ENCODE data around the gene RPTOR.

Gene RPTOR

DNA sequence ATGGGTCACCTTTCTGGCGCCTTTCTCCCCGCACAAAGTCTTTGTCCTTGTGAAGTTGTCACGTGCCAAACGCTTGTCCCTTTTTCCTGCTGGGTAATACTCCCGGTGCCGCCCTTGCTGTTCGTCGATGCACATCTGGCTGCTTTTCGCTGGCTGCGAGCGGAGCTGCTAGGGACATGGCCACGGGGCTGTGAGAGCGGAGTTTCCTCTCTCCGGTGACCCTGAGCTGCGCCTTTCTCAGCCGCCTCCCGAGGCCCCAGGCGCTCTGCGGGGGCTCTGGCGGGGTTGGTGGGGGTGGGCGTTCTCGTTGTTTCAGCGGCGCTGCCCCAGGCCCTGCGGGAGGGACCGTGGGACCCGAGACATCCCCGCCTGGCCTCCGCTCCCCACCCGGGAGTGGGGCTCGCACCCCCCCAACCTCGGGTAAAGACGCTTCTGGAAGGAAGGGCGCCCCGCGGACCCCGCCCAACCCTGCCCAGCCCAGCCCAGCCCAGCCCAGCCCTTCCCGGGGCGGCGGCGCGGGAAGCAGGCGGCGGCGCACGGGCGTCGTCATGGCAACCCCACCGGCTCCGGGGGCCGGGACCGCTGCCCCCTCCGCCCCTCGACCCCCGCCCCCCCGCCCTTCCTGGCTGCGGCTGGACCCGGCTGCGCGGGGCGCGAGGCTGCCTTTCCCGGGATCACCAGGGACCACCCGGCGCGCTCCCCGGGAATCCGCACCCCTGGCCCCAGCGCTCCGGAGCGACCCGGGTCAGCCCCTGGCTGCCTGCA, 459.3 kb downstream of the RPTOR start:
- no peak for TF ChIP-seq GATA1 (IDR thresholded peaks at IDR 0.05; ENCODE audit: low read depth, low read length)
- no peak for TF ChIP-seq POLR2A (IDR thresholded peaks at IDR 0.05; ENCODE audit: low read length)
- DNase-seq = peak; percentile 27 to 38

DNA sequence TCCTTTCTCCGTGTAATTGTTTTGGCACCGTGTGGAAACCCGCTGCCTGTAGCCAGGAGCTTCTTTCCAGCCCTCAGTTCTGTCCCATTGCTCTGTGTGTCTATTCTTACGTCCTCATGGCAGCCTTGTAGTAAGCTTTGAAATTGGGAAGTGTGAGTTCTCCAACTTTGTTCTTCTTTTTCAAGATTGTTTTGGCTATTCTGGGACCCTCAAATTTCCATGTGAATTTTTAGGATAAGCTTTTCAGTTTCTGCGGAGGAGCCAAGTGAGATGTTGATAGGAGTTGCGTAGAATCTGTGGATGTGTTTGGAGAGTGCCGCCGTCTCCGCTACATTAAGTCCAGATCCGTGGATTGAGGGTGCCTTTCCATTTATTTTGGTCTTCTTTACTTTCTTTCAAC, 462.3 kb downstream of the RPTOR start:
- TF ChIP-seq POLR2A (IDR thresholded peaks at IDR 0.05; ENCODE audit: low read length) (no peak), GATA1 (IDR thresholded peaks at IDR 0.05; ENCODE audit: low read depth, low read length) (no peak)

DNA sequence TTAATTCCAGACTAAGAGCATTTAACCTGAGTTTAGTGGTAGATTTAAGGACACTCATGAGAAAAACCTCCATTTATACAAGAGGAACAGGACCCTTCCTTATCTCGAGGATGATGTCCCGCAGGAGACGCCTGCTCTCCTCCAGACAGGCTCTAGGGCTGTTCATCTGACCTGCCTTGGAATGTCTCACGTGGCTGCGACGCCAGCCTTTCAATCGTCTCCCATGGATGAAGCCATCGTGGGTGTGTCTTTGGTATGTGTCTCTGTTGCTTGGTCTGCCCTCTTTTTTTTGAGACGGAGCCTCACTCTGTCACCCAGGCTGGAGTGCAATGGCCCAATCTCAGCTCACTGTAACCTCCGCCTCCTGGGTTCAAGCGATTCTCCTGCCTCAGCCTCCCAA, 463.5 kb downstream of the RPTOR start:
- DNase-seq = no peak
- TF ChIP-seq GATA1 (IDR thresholded peaks at IDR 0.05; ENCODE audit: low read depth, low read length) (no peak), POLR2A (IDR thresholded peaks at IDR 0.05; ENCODE audit: low read length) (no peak)

More for the DNA sequence above, 462.3 kb downstream of the RPTOR start:
- no peak for DNase-seq

DNA sequence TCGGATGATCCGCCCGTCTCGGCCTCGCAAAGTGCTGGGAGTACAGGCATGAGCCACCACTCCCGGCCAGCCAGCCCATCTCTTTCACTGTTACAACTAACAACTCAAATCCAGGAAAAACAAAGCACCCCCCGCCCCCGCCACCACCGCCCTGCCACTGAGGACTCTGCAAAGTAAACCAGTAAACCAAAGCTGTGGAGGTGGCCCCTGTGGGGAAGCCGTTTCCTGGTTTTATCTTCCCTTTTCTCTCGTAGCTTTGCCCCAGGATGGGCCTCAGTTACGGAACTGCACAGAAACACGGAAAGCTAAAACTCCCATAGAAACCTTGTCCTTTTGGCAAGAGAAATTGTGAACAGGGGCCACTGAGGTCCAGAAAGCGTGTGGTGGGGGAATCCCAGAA, 464.5 kb downstream of the RPTOR start:
- TF ChIP-seq POLR2A (IDR thresholded peaks at IDR 0.05; ENCODE audit: low read length) = no peak
- no peak for TF ChIP-seq GATA1 (IDR thresholded peaks at IDR 0.05; ENCODE audit: low read depth, low read length)
- no peak for DNase-seq

DNA sequence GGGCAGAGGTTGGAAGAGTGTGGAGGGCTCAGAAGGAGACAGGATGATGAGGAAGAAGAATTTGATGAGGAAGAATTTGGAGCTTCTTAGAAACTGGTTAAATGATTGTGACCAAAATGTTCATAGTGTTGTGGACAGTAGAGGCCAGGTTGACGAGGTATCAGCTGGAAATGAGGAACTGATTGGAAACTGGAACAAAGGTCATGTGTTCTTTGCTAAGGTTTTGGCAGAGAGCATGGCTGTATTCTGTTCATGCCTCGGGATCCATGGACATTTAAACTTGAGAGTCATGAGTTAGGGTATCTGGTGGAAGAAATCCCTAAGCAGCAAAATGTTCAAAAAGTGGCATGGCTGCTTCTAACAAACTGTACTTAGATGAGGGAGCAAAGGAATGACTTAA, 466.3 kb downstream of the RPTOR start:
- TF ChIP-seq GATA1 (IDR thresholded peaks at IDR 0.05; ENCODE audit: low read depth, low read length) (no peak), POLR2A (IDR thresholded peaks at IDR 0.05; ENCODE audit: low read length) (no peak)
- no peak for DNase-seq

DNA sequence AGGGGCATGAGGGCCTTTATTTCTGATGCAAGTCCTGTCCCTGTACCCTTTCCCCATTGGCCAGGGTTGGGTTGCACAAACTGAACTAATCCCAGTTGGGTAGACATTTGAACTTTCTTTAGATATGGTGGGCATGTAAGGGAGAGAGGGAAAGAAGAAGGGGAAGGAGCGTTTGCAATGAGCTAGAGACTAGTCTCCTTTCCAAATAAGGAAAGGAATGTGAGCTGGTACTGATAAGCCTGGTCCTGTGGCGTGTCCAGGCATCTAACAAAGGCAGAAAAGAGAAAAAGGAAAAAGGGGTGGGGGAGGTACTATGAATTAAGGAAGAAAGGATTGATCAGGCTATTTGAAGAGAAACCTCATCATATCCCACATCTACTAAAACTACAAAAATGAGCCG, 467.3 kb downstream of the RPTOR start:
- TF ChIP-seq POLR2A (IDR thresholded peaks at IDR 0.05; ENCODE audit: low read length) = no peak
- TF ChIP-seq GATA1 (IDR thresholded peaks at IDR 0.05; ENCODE audit: low read depth, low read length) = no peak
- no peak for DNase-seq

DNA sequence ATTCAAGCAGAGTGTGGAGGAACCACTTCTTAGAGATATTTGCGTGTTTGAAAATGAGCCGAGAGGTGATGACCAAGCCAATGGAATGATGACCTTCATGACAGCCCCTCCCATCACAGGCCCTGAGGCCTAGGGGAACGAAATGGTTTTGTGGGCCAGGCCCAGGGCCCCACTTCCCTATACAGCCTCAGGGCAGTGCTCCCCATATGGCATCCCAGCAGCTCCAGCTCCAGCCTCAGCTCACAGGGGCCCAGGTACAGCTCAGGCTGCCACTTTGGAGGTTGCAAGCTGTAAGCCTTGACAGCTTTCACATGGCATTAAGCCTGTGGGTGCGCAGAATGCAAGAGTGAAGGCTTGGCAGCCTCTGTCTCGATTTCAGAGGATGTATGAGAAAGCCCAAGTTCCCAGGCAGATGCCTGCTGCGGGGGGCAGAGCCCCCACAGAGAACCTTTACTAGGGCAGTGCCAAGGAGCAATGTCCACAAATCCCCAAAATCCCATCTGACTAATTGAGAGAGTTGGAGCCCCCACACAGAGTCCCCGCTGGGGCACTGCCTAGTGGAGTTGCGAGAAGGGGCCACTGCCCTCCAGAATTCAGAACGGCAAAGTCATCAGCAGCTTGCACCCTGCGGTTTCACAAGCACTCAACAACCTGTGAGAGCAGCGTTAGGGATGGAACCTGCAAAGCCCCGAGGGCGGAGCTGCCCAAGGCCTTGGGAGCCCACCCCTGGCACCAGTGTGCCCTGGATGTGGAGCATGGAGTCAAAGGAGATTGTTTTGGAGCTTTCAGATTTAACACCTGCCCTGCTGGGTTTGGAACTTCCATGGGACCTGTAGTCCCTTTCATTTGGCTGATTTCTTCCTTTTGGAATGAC, 468.2 kb downstream of the RPTOR start:
- DNase-seq = no peak

DNA sequence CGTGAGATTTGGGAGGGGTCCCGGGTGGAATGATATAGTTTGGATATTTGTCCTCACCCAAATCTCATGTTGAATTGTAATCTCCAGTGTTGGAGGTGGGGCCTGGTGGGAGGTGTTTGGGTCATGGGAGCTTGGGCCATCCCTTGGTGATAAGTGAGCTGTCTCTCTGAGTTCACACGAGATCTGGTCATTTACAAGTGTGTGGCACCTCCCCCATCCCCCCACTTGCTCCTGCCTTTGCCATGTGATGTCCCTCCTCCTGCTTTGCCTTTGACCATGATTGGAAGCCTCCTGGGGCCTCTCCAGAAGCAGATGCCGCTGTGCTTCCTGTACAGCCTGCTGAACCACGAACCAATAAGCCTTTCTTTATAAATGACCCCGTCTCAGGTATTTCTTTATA, 469.0 kb downstream of the RPTOR start:
- TF ChIP-seq GATA1 (IDR thresholded peaks at IDR 0.05; ENCODE audit: low read depth, low read length) (no peak), POLR2A (IDR thresholded peaks at IDR 0.05; ENCODE audit: low read length) (no peak)
- no peak for DNase-seq

More for the DNA sequence above, 468.2 kb downstream of the RPTOR start:
- TF ChIP-seq POLR2A (IDR thresholded peaks at IDR 0.05; ENCODE audit: low read length) = no peak
- TF ChIP-seq GATA1 (IDR thresholded peaks at IDR 0.05; ENCODE audit: low read depth, low read length) = no peak

DNA sequence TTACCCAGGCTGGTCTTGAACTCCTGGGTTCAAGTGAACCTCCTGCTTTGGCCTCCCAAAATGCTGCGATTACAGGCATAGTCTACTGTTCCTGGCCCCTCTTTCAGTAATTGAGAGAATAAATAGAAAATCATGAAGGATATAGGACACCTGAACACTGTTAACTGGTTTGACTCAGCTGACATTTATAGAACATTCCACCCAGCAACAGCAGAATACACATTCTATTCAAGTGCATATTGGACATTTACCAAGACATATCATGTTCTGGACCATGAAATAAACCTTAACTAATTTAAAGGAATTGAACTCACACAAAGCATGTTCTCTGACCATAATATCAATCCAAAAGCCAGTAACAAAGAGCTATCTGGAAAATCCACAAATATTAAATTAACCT, 470.5 kb downstream of the RPTOR start:
- DNase-seq = no peak

More for the DNA sequence above, 470.5 kb downstream of the RPTOR start:
- no peak for TF ChIP-seq GATA1 (IDR thresholded peaks at IDR 0.05; ENCODE audit: low read depth, low read length)
- no peak for TF ChIP-seq POLR2A (IDR thresholded peaks at IDR 0.05; ENCODE audit: low read length)

Measured in erythroblast (primary cell).